Skin of body (tissue), 2 donors: ENCODE data around the gene ZDHHC23. TPM values are rescaled to one million over a fixed set of nuclear protein-coding genes. Genes with fewer than 3 reads are reported as not detected.

Experiments used
- DNase-seq: peaks from one replicate; lab custom pipeline; 2025; lab: John Stamatoyannopoulos, UW
- total RNA-seq: library from RNA; depleted of rRNA; stranded (reverse); fragments of >200 nt; gene quantifications from one replicate; pipeline ENCODE4 v1.2.3, GENCODE V29; 2014

ZDHHC23 gene, protein sequence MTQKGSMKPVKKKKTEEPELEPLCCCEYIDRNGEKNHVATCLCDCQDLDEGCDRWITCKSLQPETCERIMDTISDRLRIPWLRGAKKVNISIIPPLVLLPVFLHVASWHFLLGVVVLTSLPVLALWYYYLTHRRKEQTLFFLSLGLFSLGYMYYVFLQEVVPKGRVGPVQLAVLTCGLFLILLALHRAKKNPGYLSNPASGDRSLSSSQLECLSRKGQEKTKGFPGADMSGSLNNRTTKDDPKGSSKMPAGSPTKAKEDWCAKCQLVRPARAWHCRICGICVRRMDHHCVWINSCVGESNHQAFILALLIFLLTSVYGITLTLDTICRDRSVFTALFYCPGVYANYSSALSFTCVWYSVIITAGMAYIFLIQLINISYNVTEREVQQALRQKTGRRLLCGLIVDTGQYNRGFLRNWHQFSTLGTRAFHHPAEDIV
- total RNA-seq, result 3.4 TPM

DNA sequence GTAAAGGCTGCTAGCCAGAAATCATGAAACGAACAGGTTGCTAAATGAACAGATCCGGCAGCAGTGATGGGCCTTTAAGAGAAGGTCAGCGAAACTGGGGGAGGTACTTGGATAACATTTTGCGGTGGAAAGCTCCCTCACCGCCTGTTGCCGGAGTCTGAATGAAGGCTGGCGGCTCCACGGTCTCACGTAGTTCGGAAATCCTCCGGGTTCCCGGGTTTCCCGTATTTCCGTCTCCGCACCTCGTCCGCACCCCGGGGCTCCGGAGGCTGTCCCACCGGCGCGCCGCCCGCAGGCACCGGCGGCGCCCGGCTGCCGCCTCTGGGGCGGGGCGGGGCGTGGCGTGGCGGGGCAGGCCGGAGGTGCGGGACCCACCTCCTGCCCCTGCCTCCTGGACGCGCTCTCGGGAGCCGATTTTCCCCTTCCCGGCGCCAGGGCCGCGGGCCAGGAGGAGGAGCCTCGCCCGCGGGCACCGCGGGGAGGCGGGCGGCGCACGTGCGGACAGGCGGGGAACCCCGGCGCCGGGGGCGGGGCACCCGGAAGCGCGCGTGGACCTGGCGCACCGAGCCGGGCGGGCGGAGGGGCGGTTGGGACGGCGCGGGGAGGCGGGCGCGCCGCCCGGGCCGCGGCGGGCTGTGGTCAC lies at the start of gene ZDHHC23:
Gene ZDHHC23 (plus strand): TSS at position 642 of the 643 bp plus-strand sequence. CDS start 790 bp downstream, outside the sequence.
- DNase-seq, result no peak

DNA sequence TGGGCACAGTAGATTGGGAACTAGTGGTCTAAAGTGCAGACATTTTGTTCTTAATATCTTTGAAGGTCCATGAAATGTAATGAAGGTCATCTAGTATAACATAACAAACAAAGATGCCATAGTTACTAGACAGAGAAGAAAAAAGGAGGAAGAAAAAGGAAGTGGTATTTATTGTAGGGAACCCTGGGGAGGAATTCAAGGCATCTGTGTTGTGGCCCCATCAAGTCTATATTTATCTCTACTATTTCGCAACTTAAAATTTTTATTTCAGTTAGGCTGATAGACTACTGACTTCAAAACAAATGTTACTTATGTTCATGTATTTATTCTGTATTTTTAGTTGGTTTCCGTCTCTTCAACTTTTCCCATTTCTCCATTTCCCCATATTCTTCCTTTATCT lies 48.9 kb upstream of the ZDHHC23 start:
- no peak for DNase-seq

DNA sequence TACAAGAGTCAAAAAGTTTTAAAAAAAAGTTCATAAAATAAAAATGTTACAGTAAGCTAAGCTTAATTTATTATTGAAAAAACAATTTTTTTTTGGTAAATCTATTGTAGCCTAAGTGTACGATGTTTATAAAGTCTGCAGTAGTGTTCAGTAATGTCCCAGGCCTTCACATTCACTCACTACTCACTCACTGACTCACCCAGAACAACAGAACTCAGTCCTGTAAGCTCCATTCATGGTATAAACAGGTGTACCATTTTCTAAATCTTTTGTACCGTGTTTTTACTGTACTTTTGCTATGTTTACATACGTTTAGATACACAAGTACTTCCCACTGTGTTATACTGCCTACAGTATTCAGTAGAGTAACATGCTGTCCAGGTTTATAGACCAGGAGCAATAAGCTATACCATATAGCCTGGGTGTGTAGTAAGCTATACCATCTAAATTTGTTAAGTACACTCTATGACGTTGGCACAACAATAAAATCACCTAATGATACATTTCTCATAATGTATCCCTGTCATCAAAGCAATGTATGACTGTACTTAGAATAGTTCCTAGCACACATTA lies 41.2 kb upstream of the ZDHHC23 start:
- no peak for DNase-seq

DNA sequence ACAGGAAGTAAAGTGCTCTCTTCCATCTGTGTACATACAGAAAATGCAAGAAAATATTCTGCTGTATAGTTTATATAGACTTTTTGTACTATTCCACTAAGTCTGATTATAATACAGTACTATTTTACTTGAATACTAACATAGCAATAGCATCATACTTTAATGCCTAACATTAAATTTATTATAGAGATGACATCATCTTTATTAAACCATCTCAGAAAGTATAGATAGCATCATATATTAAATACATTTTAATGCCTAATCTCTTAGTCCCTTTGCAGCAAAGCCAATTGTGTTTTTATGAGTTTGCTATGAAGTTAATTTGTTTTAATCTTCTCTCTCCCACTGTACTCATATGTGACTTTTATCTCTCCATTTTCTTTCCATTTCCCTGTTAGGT lies 39.7 kb upstream of the ZDHHC23 start:
- no peak for DNase-seq

DNA sequence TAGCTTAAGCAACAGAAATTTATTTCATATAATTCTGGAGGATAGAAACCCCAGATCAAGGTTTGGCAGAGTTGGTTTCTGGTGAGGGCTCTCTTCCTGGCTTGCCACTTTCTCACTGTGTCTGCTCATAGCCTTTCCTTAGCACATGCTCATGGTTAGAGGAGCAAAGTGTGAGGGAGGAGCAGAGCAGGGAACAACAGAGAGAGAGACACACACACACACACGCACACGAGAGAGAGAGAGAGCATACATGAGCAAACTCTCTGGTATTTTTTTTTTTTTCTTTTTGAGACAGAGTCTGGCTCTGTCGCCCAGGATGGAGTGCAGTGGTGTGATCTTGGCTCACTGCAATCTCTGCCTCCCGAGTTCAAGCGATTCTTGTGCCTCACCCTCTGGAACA lies 36.8 kb upstream of the ZDHHC23 start:
- DNase-seq, result no peak

DNA sequence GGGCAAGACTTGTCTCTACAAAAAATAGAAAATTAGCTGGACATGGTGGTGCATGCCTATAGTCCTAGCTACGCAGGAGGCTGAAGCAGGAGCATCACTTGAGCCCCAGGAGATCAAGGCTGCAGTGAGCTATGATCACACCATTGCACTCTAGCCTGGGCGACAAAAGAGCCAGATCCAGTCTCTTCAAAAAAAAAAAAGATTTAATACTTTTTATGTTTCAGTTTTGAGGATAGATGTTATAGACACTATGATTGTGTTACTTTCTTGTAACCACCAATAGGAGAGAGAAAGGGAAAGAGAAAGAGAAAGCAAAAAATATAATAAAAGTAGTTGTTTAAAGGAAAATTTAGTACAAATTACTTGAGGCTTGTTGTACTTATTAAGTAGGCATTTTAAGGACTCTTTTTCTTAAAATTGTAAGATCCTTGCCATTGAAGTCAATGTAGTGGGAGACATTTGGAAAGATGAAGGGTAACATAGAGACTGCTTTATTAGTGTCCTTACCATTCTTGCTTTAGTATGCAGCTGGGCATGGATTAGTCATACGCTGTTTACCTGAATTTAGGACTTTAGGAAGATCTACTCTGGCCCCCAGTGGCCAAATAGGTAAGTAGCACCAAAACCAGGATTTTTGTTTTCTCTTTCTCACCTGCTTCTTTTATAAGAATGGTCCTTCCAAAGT lies 35.1 kb upstream of the ZDHHC23 start:
- no peak for DNase-seq

DNA sequence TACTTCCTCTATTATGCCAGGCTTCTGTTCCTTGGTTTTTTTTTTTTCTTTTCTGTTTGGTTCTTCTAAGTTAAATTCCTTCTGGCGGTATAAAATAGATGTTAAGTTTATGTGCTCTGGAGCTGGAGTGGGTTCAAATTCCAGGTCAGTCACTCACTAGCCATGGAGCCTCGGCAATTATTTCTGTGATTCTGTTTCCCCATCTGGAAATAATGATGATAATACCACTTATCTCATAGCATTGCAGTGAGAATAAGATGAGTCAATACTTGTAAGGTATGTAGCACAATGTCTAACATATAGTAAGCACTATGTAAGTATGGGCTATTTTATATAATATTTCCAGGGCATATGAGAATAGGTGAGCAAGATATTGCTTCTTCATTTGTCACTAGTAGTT lies 33.2 kb upstream of the ZDHHC23 start:
- no peak for DNase-seq

DNA sequence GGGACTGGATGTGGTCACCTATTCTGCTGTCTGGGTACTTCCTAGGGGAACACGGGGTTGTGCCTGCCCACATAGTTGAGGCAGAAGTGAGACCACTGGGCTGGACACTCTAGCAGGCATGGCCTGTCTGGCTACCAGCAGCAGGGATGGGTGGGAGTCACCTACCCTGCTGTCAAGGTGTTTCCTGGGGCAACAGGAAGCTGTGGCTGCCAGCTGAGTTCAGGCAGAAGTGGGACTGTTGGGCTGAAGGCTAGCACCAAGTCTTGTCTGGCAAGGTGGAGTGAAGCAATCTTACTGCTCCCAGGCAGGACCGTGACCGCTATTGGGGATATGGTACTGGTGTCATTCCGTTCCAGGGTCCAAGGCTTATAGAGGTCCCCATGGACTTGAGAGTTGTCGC lies 20.3 kb upstream of the ZDHHC23 start:
- DNase-seq, result no peak

DNA sequence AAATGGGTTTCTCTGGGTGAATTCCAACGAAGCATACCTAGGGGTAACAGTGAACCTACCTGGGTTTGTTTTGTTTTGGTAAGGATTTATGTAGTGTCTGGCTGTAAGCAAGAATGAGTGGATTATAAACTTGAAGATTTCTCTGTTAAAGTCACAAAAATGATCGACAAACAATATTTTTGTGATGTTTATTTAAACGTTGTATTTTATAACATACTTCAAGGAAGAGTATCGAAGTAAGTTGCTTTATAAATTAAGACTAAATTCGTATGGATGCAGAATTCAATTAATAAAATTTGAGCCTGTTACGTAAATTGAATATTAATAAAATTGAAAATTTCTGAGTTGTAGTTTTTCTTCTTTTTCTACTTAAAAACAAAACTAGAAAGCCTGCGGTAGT lies 982 bp upstream of the ZDHHC23 start:
- DNase-seq, result no peak

DNA sequence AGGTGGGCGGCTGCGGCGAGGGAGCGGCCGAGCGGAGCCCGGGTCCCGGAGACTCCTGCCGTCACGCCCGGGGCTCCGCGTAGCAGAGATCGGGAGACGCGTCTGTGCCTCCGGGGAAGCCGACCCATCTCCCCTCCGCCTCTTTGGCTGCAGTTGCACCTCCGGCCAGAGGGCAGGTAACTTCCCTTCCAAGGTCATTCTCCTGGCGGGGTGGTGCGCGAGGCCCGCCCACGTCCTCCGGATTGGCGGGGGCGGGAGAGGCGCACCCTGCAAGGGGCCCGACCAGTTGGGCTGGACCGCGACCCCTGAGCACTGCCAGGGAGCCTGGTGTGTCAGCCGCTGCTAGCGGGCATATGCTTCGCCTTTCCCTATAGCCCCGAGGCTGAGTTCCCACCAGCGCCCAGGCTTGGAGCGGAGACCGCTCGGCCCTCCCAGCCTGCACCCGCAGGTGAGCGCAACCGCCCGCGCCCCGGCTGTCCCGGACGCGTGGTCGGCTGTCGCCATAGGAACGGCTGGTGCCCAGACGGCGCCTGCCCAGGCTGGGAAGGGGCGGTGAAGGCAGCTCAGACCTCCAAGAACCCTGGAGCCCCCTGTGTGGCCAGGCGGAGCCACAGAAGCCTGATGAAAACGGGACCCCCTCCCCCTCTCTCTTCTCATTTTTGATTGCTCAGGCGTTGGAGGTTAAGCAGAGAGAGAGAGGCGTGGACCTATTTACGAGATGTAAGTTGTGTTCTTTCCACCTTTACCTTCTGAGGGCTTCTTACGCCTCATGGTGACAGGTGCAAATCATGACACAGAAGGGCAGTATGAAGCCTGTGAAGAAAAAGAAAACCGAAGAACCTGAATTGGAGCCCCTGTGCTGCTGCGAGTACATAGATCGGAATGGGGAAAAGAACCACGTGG lies 453 bp downstream of the ZDHHC23 start:
- DNase-seq, result no peak

DNA sequence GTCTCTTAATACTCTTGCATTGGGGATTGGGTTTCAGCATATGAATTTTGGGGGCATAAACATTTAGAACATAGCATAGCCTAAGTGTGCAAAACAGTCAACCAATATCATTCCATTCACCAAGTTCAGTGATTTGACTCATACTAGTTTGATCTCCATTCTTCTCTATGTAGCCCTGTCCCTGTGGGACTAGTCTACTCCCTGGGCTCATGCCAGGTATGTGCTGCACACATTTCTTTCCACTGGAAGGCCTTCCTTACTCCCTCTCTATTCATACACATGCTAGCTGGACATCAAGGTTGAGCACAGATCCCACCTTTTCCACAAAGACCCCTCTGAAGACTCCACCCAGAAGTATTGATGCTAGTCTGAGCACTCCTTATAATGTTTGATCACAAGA lies 5.1 kb downstream of the ZDHHC23 start:
- no peak for DNase-seq

DNA sequence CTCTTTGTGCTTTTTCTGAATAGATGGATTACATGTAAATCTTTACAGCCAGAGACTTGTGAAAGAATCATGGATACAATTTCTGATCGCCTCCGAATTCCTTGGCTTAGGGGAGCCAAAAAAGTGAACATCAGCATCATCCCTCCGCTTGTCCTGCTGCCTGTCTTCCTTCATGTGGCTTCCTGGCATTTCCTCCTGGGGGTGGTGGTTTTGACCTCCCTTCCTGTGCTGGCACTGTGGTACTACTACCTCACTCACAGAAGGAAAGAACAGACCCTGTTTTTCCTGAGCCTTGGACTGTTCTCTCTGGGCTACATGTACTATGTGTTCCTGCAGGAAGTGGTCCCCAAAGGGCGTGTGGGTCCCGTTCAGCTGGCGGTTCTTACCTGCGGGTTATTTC lies 5.9 kb downstream of the ZDHHC23 start:
- no peak for DNase-seq

DNA sequence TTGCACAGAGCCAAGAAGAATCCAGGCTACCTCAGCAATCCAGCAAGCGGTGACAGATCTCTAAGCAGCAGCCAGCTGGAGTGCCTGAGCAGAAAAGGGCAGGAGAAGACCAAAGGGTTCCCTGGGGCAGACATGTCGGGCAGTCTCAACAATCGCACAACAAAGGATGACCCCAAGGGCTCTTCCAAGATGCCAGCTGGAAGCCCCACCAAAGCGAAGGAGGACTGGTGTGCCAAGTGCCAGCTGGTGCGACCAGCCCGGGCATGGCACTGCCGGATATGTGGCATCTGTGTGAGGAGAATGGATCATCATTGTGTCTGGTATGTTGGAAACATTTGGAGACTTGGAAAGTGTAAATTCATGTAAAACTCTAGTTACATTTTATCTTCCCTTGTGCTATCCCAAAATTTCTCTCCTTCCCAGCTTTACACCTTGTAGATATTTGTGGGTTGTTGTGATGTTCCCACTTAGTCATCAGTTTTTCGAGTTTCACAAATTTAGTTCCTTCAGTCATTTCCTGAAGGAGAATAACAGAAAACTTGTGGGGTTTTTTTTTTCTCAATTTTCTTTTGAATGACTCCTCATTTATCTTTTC lies 6.4 kb downstream of the ZDHHC23 start:
- DNase-seq, result no peak

DNA sequence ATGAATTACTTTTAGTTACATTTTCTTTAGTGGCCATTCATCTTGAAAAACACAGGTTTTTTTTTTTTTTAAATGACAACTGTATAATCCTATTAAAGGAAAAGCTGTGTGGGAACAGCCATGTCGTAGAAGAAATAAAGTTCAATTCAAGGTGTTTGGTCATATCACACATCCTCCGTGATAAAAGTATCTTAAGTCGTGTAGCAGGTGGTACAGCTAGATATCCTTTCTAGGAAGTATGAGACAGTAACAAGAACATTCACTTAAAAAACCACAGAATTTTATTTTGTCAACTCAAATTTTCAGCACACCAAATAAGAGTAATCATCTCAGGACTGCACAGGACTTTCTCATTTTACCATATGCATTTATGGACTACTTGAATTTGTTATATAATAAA lies 16.1 kb downstream of the ZDHHC23 start:
- DNase-seq, result no peak

DNA sequence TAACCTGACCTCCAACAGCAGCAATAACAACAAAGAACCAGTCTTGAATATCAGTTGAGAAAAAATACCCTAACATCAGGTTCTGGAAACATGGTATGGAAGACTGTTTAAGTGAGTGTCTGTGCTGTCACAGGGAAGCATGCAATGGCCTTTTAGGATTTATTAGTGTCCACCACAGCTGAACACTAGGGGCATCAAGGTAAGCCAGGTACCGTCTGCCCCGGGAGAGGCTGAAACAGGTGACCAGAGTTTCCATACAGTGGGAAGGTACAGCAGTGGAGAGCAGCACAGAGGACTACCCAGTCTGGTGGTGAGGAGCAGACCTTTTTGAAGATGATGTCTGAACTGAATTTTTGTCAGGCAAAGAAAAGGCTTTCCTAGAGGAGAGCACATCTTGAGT lies 18.4 kb downstream of the ZDHHC23 start:
- DNase-seq, result no peak

DNA sequence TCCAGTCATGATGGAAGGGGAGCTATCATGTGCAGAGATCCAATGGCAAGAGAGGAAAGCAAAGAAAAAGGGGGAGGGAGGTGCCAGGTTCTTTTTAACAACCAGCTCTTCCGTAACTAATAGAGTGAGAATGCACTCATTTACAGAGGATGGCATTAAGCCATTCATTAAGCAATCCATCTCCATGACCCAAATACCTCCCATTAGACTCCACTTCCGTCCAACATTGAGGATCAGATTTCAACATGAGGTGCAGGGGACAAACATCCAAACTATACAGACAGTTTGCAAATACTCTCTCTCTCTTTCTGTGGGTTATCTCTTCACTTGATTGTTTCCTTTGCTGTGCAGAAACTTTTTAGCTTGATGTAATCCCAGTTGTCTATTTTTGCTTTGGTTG lies 21.2 kb downstream of the ZDHHC23 start:
- DNase-seq, result no peak

DNA sequence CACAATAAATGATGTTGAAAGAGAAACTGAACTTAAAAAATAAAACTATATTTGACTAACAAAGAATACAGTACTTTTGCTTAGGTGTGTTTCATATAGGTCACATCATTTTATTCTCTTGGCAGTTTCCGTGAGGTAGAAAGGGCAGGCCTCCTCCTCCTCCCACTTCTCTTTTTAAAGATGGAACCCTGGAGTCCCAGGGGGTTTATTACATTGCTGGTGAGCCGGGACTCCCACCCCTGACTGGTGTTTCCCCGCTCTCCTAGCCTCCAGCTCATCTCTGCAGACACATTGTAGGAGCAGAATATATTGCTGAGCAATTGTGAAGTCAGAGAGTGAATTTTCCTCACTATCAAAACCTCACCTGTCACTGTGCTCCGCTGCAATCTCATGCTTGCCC lies 30.0 kb downstream of the ZDHHC23 start:
- DNase-seq, result no peak

DNA sequence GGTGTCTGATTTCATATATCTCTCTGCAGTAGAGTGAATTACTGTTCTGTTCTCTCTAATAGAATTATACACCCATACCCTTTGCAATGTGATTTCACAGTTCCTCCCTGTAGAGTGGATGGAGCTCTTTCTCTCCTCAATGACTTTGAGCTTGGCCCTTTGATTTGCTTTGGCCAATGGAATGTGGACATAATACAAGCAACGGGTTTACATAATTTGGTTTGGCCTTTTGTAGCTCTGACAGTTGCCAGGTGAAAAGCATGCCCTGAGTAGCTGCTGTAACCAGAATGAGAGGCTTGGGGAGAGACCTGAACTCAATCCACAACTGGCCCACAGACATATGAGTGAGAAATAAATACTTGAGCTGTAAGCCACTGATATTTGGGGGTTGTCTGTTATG lies 32.1 kb downstream of the ZDHHC23 start:
- no peak for DNase-seq

DNA sequence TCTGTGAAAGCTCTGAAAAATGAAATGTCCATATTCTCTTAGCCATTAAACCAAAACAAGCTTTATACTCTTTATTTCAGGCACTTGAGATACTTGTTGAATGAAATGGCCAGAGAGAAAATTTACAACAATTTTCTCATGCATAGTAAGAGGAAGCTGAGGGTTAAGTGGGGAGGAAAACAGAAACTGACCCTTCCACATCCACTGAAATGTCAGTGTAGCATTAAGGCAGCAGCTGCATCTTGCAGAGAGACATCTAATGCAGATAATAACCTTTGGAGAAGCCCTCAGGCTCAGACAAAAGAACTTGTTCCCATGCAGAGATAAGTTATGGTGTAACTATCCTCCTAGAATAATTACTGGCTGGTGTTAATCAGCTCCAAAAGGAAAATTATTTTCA lies 34.0 kb downstream of the ZDHHC23 start:
- DNase-seq, result no peak

DNA sequence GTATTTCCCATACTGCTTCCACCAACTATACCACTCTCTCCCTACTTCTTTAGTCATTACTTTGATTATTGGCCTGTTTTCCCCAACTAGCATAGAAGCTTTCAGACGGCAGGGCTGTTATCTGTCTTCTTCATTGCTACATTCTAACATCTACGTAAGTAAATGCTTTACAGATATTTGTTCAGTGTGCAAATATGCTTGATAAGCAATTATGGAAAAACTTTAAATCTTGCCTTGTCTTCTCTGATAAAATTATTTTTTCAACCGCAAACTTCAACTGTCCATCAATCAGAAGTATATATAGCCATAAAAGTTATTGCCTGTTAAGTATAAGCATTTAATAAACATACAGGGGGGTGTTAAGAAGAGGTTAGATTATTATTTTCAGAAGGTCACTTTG lies 35.7 kb downstream of the ZDHHC23 start:
- DNase-seq, result no peak

DNA sequence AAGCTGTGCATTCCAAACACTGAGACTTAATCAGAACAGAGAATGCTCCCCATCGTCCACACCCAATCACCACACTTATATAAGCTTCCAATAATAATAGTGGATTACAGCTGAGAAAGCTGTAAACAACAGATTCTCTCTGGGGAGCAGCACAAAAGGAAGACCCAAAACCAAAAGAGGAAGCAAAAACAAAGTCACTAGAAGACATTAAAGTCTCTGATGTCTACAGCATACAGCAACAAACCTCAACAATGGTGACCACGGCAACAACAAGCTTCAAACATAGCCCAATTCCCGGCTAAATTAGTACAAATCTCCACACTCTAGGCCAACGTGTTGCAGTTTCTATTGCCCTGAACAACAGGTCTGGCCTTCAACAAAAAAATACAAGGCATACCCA lies 37.7 kb downstream of the ZDHHC23 start:
- no peak for DNase-seq
